ENCODE results near the gene MAP2K5. TPM values are rescaled to one million over a fixed set of nuclear protein-coding genes. Genes with fewer than 3 reads are reported as not detected.

Gene MAP2K5
- total and polyA plus RNA-seq, 2 experiments from 2014 or later, result 6.8 to 13.6 TPM

DNA sequence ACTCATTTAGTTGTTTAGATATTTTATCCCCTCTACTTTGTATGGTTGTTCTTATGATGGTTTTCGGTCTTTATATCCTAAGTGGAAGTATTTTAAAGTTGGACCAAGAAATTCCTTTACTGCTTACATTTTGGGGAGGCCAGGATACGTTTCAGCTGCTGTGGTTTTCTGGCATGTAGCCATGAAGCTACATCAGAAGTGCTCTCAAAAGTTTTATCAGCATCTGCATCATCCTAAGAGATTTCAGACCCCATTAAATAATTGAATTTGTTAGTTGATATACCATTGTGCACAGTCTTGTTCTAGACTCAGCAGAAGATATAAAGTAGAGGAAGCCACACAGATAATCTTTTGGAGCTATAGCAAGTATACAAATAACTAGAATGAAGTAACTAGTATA, 232.7 kb downstream of the MAP2K5 start:
- H3K36me3 ChIP-seq, result no peaks in the 10 kb centered on the region
- no peak for DNase-seq (ENCODE audit: low read depth in 1 of 2, low spot score in 1 of 2)
- no peak overlapping the region for H3K4me3 ChIP-seq
- no peak overlapping the region for H3K27ac ChIP-seq
- TF ChIP-seq, protein P1, sequence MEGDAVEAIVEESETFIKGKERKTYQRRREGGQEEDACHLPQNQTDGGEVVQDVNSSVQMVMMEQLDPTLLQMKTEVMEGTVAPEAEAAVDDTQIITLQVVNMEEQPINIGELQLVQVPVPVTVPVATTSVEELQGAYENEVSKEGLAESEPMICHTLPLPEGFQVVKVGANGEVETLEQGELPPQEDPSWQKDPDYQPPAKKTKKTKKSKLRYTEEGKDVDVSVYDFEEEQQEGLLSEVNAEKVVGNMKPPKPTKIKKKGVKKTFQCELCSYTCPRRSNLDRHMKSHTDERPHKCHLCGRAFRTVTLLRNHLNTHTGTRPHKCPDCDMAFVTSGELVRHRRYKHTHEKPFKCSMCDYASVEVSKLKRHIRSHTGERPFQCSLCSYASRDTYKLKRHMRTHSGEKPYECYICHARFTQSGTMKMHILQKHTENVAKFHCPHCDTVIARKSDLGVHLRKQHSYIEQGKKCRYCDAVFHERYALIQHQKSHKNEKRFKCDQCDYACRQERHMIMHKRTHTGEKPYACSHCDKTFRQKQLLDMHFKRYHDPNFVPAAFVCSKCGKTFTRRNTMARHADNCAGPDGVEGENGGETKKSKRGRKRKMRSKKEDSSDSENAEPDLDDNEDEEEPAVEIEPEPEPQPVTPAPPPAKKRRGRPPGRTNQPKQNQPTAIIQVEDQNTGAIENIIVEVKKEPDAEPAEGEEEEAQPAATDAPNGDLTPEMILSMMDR (IDR thresholded peaks at IDR 0.05; ENCODE audit: low read depth, low read length), result no peak
- peaks cover 14% of the 10 kb centered on the region for H3K4me1 ChIP-seq (ENCODE audit: low read depth)
- H3K27me3 ChIP-seq, result peaks cover 85% of the 10 kb centered on the region
- H3K9me3 ChIP-seq (ENCODE audit: low read depth), result no peaks in the 10 kb centered on the region

DNA sequence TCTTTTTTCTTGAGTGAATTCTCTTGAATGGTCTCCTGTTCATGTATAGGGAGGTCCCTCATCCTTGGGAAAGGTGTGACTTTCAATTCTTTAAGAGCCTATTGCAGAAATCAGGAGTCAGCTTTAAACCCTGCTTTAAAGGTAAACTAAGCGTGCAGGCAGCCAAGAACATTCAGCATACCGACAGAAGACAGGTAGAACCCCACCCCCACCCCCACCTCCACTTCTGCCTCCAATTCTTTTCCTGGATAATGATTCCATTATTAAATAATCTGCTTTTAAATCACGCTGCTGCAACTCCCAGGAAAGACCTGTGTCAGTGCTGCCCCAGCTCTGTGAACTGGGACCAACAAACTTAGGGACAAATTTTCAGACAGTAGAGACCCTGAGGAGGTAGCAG, 233.5 kb downstream of the MAP2K5 start:
- no peak for DNase-seq (ENCODE audit: low read depth in 1 of 2, low spot score in 1 of 2)
- Histone ChIP-seq H3K9me3 (ENCODE audit: low read depth) (no peaks in the 10 kb centered on the region), H3K4me1 (ENCODE audit: low read depth) (peaks cover 10% of the 10 kb centered on the region), H3K4me3 (no peak overlapping the region), H3K36me3 (no peaks in the 10 kb centered on the region), H3K27me3 (peaks cover 89% of the 10 kb centered on the region), H3K27ac (no peak overlapping the region)
- TF ChIP-seq, protein P1 (IDR thresholded peaks at IDR 0.05; ENCODE audit: low read depth, low read length), result no peak

DNA sequence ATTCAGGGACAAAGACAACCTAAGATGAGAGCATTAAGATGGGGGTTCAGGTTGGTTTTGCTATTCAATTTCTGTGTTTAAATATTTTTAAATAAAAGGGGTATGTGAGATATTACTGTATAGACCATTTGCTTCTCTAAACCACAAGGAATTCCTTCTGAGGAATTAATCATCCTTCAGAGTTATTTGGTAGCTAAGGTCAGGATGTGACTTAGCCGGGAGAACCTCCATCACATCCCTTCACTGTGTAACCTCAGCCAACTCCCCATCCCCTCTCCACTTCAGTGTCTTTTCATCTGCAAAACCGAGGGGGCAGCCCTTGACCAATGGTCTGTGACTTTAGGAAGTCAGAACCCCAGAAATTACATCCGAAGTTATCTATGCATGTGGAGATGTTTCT, 234.1 kb downstream of the MAP2K5 start:
- Histone ChIP-seq H3K4me1 (ENCODE audit: low read depth) (peaks cover 4% of the 10 kb centered on the region), H3K27ac (no peak overlapping the region), H3K9me3 (ENCODE audit: low read depth) (no peaks in the 10 kb centered on the region), H3K4me3 (no peak overlapping the region), H3K27me3 (peaks cover 95% of the 10 kb centered on the region), H3K36me3 (no peaks in the 10 kb centered on the region)
- TF ChIP-seq, protein P1 (IDR thresholded peaks at IDR 0.05; ENCODE audit: low read depth, low read length), result no peak
- no peak for DNase-seq (ENCODE audit: low read depth in 1 of 2, low spot score in 1 of 2)

DNA sequence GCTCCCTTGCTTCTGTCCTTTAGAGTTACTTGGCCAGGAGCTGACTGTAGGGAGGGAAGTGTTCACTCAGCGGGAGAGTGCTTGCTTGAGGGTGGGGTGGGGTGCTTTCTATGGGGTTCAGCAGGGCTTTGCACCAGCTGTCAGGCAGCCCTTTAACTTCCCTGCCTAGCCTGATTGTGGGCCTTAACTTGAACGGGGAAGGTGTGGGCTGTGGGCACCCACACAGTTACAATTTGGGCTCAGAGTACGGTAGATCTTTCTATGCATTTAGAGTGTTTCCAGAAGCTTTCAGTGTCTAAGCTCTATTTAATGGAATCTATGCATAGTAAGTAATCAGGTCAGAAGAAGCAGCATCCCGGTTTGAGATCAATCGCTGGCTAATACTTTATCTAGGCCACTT, 234.6 kb downstream of the MAP2K5 start:
- no peaks in the 10 kb centered on the region for H3K4me1 ChIP-seq (ENCODE audit: low read depth)
- no peak for DNase-seq (ENCODE audit: low read depth in 1 of 2, low spot score in 1 of 2)
- no peaks in the 10 kb centered on the region for H3K36me3 ChIP-seq
- H3K4me3 ChIP-seq, result no peak overlapping the region
- H3K27ac ChIP-seq, result no peak overlapping the region
- TF ChIP-seq, protein P1 (IDR thresholded peaks at IDR 0.05; ENCODE audit: low read depth, low read length), result no peak
- H3K9me3 ChIP-seq (ENCODE audit: low read depth), result no peaks in the 10 kb centered on the region
- H3K27me3 ChIP-seq, result peaks cover 100% of the 10 kb centered on the region

DNA sequence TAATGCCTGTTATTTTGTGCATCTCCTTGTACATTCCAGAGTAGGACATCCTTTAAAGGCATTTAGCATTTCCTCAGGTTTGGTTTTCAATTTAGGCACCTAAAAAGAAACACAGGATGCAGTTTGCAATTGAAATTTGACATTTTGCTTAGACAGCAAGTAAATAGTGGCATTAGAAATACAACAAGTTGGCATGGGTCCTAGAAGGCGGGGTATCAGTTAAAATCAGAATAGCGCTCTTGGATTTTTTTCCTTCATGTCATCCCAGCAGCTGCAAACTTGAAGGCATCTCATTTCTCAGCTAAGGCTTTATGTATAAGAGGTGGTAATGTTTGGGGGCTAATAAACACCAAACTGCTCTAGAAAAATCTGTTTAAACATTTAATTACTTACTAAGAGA, 235.3 kb downstream of the MAP2K5 start:
- peaks cover 100% of the 10 kb centered on the region for H3K27me3 ChIP-seq
- H3K4me1 ChIP-seq (ENCODE audit: low read depth), result no peaks in the 10 kb centered on the region
- no peaks in the 10 kb centered on the region for H3K9me3 ChIP-seq (ENCODE audit: low read depth)

More for the DNA sequence above, 235.3 kb downstream of the MAP2K5 start:
- Histone ChIP-seq H3K4me3 (no peak overlapping the region), H3K27ac (no peak overlapping the region), H3K36me3 (no peaks in the 10 kb centered on the region)
- TF ChIP-seq, protein P1 (IDR thresholded peaks at IDR 0.05; ENCODE audit: low read depth, low read length), result no peak
- no peak for DNase-seq (ENCODE audit: low read depth in 1 of 2, low spot score in 1 of 2)

Data from cardiac muscle cell (in vitro differentiated cells and primary cell).